ENCODE measurements around the gene C20orf204. TPM values are rescaled to one million over a fixed set of nuclear protein-coding genes. Genes with fewer than 3 reads are reported as not detected.
A peak's percentile ranks its signal among the peaks of the same experiment; 100 is the strongest.
"Not testable (repeated sequence)": the region's sequence is repeated elsewhere in the genome, so short reads cannot be mapped to it uniquely, and the experiment has no call there.

C20orf204 gene
- total RNA-seq, 1 donor = 3.0 TPM

DNA sequence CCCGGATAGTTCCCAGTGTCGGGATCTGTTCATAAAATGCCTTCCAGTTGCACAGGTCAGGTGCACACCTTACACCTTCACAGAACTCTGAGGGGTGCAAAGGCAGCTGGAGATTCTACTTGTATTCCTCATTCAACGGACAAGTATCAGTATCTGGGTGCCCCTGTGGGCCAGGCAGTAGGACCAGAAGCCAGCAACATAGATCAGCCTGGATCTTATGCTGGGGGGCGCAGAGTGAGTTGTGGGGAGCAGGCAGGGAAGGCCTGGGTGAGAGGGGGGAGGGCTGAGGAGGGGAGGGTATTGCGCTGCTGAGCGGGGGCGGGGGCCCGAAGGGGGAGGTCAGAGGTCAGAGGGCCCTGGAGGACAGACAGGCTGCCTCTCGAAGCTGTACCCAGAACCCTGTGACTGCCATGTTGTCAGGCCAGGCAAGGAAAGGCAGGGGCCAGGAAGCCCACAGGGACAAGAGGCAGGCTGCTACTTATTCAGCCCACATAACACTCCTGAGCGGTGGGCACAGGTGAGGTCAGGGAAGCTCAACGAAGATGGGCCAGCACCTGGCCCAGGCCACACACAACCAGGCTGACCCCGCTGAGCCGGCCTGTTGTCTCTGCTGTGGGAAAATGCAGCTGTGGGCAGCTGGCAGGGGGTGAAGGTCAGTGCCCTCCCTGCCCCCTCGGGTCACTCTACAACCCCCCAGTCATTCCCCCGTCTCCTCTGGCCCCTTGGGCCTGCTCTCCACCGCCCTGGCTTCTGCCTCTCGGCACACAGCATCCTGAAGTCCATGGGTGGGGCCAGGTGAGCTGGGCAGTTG is 45.0 kb downstream of the C20orf204 start:
- DNase-seq (ENCODE audit: low read depth in 2 of 3, low spot score in 2 of 3) = no peak

GRCh38 chr20:64081624-64081964 is 45.6 kb downstream of the C20orf204 start:
- no peak for DNase-seq (ENCODE audit: low read depth in 2 of 3, low spot score in 2 of 3)

DNA sequence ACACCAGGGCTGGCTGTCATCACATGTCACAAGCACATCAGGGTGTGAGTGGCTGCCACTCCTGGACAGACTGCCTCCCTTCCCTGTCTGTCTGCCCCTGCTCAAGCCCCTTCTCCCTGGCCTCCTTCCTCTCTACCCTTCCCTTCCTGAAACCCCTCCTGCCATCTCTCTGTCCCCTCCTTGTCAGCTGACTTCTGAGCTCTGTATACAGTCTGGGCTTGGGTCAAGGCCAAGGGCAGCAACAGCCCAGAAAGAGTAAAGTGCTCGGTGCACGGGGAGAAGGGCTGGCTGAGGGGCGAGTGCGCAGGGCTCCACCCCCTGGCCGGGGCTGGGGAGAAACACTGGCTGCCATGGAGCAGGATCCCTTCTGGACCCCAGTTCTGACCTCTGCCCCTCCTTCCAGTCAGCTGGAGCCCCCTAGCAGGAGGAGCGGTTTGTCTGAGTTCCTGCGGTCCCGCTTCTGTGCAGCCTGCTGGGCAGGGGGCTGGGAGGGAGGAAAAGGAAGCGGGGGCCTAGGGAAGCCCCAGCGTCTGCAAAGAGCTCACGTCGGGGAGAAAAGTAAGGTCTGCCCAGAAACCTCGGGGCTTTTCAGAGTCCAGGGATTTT is 46.2 kb downstream of the C20orf204 start:
- peak in 2 of 3 donors; percentile 35 to 40 for DNase-seq (ENCODE audit: low read depth in 2 of 3, low spot score in 2 of 3)

- DNase-seq (ENCODE audit: low read depth in 2 of 3, low spot score in 2 of 3) = no peak
Observed at GRCh38 chr20:64082820-64083377, 46.9 kb downstream of the C20orf204 start.

DNA sequence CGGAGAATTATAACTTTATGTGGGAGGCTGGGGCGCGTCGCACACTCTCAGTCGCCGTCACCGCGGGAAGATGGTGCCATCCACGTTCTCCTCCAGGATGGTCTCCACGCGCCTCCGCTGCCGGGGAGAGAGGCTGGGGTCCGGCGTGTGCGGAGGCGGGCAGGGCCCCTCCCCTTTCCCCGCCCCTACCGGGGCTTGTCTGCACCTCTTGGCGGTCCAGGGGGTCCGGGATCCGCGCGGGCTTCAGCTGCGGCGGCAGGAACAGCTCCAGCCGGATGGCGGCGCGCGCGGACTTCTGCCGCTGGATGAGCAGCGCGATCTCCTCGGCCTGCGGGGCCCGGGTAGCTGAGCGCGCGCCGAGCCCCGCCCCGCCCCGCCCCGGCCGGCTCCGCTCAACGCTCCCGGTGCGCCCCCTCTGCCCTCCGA is 47.4 kb downstream of the C20orf204 start:
- peak in 2 of 3 donors; percentile 75 to 85 for DNase-seq (ENCODE audit: low read depth in 2 of 3, low spot score in 2 of 3)

GRCh38 chr20:64083804-64084684 is 48.1 kb downstream of the C20orf204 start, which contains the start of gene LKAAEAR1:
TSS of gene LKAAEAR1 (minus strand) at chr20:64084398. CDS start at chr20:64084219, 179 bp downstream.
- peak in 2 of 3 donors; percentile 31 to 35 for DNase-seq (ENCODE audit: low read depth in 2 of 3, low spot score in 2 of 3)

GRCh38 chr20:64084685-64085152 is 48.7 kb downstream of the C20orf204 start:
- DNase-seq (ENCODE audit: low read depth in 2 of 3, low spot score in 2 of 3) = peak in 2 of 3 donors; percentile 38 to 54

DNA sequence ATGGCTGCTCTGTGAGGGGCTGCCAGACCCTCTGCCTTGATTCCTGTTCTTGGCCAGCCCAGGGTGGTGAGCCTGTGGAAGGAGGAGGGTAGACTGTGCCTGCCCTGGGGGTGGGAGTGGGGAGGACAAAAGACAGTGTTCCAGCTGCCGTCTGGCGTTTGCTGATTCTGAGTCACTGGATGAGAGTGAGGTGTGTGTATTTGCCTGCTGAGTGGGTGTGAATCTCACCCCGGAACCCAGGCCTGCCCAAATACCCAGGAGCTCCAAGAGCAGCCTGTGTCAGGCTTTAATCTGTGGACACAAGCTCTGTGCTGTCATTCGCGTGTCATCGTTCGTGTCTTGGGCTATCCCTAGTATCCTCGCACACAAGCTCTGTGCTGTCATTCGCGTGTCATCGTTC is 50.8 kb downstream of the C20orf204 start:
- DNase-seq (ENCODE audit: low read depth in 2 of 3, low spot score in 2 of 3) = no peak

DNA sequence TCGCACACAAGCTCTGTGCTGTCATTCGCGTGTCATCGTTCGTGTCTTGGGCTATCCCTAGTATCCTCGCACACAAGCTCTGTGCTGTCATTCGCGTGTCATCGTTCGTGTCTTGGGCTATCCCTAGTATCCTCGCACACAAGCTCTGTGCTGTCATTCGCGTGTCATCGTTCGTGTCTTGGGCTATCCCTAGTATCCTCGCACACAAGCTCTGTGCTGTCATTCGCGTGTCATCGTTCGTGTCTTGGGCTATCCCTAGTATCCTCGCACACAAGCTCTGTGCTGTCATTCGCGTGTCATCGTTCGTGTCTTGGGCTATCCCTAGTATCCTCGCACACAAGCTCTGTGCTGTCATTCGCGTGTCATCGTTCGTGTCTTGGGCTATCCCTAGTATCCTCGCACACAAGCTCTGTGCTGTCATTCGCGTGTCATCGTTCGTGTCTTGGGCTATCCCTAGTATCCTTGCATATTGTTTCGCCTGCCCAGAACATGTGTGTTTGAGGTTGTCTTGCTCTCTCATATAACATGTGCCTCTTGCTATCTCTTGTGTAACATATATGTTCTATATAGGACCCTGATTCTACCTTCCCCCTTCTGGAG is 51.3 kb downstream of the C20orf204 start:
- DNase-seq (ENCODE audit: low read depth in 2 of 3, low spot score in 2 of 3) = not testable (repeated sequence)

GRCh38 chr20:64088586-64088985 is 52.6 kb downstream of the C20orf204 start:
- not testable (repeated sequence) for DNase-seq (ENCODE audit: low read depth in 2 of 3, low spot score in 2 of 3)

Small RNA genes within 50 kb of the gene (small RNA-seq; reads per million reads assigned to genes)
- not detected for gene AL355803.1
- gene MIR6813 = 2.8 reads per million, percentile 77 among the genes with 10 or more reads in this experiment

Other genes starting within 250 kb of the C20orf204 start
- gene ZBTB46, start 204.9 kb upstream of the C20orf204 start, total RNA-seq = 36.4 TPM
- gene ABHD16B, start 174.7 kb upstream of the C20orf204 start, total RNA-seq = 0.27 TPM
- gene TPD52L2, start 170.9 kb upstream of the C20orf204 start, total RNA-seq = 47.7 TPM
- 38.5 TPM for gene DNAJC5, start 141.1 kb upstream of the C20orf204 start, total RNA-seq
- 51.4 TPM for gene UCKL1, start 79.8 kb upstream of the C20orf204 start, total RNA-seq
- gene ZNF512B, start 66.3 kb upstream of the C20orf204 start, total RNA-seq = 24.8 TPM
- 27.7 TPM for gene SAMD10, start 56.5 kb upstream of the C20orf204 start, total RNA-seq
- gene PRPF6, start 55.0 kb upstream of the C20orf204 start, total RNA-seq = 116 TPM
- 0.54 TPM for gene SOX18, start 13.5 kb downstream of the C20orf204 start, total RNA-seq
- gene TCEA2, start 27.0 kb downstream of the C20orf204 start, total RNA-seq = 32.6 TPM
- 75.1 TPM for gene RGS19, start 43.3 kb downstream of the C20orf204 start, total RNA-seq
- 10.5 TPM for gene OPRL1, start 43.9 kb downstream of the C20orf204 start, total RNA-seq
- gene LKAAEAR1, start 48.2 kb downstream of the C20orf204 start, total RNA-seq = 5.7 TPM
- gene NPBWR2, start 71.4 kb downstream of the C20orf204 start, total RNA-seq = 0.27 TPM
- gene MYT1, start 128.3 kb downstream of the C20orf204 start, total RNA-seq = 0.27 TPM
- 59.5 TPM for gene PCMTD2, start 219.6 kb downstream of the C20orf204 start, total RNA-seq